ENCODE results near the gene ZNF460. TPM values are rescaled to one million over a fixed set of nuclear protein-coding genes. Genes with fewer than 3 reads are reported as not detected.
A peak's percentile ranks its signal among the peaks of the same experiment; 100 is the strongest.

Gene ZNF460
- total RNA-seq, 1 experiment from 2014 or later, result 36.7 TPM

- peak; percentile 94 for DNase-seq (ENCODE audit: low read depth)
Observed at GRCh38 chr19:57279418-57280164, 694 bp upstream of the ZNF460 start.

GRCh38 chr19:57280962-57281400, 696 bp downstream of the ZNF460 start:
- DNase-seq (ENCODE audit: low read depth), result peak; percentile 34

GRCh38 chr19:57282011-57282643, 1.8 kb downstream of the ZNF460 start:
- no peak for DNase-seq (ENCODE audit: low read depth)

- no peak for DNase-seq (ENCODE audit: low read depth)
Observed at GRCh38 chr19:57288373-57288772, 8.1 kb downstream of the ZNF460 start.

DNA sequence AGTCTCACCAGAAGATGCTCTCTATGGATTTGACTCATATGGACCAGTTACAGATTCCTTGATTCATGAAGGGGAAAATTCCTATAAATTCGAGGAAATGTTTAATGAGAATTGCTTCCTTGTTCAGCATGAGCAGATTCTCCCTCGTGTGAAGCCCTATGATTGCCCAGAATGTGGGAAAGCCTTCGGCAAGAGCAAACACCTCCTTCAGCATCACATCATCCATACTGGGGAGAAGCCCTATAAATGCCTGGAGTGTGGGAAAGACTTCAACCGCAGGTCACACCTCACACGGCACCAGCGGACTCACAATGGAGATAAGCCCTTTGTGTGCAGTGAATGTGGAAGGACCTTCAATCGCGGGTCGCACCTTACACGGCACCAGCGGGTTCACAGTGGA, 10.7 kb downstream of the ZNF460 start:
- DNase-seq (ENCODE audit: low read depth), result no peak

DNA sequence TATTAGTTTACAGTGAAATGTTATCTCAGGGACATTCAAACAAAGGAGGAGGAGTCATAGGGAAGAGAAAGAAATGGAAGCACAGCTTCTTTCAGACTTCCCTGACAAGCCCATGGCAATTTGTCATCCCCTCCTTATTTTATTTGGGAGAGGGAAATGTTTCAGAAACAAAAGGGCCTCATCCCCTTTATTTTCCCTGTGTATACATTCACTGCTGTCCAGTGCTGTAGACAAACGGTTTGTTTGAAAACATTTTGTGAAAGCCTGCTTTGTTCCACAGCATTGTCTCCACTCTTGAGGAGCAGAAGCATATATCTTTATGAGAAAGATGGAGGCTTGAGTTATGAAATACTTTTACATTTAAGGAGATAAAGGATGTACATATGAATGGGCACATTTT, 12.3 kb downstream of the ZNF460 start:
- no peak for DNase-seq (ENCODE audit: low read depth)

DNA sequence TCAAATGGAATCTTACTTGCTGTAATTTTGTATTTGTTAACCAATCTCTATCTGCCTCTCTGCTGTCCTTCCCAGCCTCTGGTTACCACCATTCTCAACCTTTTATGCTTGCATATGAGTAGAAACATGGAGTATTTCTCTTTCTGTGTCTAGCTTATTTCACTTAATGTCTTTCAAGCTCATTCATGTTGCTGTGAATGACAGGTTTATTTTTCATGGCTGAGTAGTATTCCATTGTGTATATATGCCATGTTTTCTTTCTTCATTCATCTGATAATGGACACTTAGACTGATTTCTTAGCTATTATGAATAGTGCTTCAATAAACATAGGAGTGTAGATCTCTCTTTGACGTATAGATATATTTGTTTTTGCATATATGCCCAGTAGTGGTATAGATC, 13.4 kb downstream of the ZNF460 start:
- no peak for DNase-seq (ENCODE audit: low read depth)

DNA sequence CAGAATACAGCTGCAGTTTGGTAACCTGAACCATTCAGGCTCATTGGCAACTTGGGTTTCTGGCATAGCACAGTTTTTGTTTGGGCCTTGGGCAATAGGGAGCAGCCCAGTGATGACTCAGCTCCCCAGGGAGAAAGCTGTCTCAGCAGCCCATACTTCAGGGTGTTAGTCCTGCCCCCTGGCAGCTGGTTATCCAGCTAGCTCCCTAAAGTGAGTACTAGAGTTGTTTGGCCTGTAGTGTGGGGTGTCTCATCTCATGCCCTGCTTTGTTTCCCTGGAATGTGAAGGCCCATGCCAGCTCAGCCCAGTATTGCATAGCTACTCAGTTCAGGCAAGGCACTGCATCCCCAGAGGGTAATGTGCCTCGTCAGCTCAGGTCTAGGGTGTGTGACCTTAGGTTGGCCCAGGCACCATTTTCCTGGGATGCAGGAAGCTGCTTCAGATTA, 21.8 kb downstream of the ZNF460 start:
- peak; percentile 97 for DNase-seq (ENCODE audit: low read depth)

- no peak for DNase-seq (ENCODE audit: low read depth)
Observed at GRCh38 chr19:57302727-57303401, 22.6 kb downstream of the ZNF460 start.

GRCh38 chr19:57305056-57305455, 24.8 kb downstream of the ZNF460 start:
- DNase-seq (ENCODE audit: low read depth), result no peak

DNA sequence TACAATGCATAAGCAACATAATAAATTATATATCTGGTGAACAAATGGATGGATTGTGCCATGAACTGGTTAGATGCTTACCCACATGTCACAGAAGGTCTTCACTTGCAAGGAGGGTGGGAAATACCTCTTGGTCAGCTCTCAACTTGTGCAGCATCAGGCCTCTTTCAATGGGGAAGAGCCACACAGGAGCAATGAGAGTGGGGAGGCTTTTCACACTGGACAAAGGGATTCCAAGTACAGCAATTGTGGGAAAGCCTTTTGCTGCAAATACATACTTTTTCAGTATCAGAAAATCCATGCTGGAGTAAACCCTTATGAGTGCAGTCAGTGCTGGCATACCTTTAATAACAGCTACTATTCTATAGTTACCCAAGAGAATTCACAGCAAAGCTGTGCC, 28.2 kb downstream of the ZNF460 start:
- no peak for DNase-seq (ENCODE audit: low read depth)

DNA sequence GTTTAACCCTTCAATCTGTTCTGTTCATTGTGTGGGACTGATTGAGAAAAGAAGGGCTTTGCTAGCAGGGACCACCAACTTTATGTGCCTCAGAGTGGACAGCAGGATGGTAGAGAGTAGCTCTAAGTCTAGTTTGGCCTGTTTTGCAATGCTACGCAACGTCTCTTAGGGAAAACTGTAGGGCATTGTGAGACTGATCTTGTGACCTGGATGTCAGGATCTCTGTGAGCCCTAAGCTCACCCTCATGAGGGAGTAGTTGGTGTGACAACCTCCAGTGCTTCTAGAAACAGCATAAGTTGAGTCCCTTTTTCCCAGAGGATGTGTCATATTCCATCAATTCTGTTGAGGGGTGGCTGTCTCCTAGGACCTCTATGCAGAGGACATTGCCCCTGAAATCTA, 30.5 kb downstream of the ZNF460 start:
- no peak for DNase-seq (ENCODE audit: low read depth)

GRCh38 chr19:57314146-57314545, 33.9 kb downstream of the ZNF460 start:
- no peak for DNase-seq (ENCODE audit: low read depth)

GRCh38 chr19:57317503-57317902, 37.2 kb downstream of the ZNF460 start:
- no peak for DNase-seq (ENCODE audit: low read depth)

DNA sequence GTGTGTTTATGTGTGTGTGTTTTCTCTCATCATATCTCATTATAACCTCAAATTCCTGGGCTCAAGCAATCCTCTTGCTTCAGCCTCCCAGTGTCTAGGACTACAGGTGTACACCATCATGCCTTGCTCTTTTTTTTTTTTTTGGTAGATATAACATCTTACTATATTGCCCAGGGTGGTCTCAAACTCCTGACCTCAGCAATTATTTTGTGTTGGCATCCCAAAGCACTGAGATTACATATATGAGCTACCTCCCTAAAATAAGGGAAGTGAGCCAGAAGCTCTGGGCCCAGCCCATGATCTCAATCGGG, 39.5 kb downstream of the ZNF460 start:
- no peak for DNase-seq (ENCODE audit: low read depth)

GRCh38 chr19:57320180-57321084, 40.1 kb downstream of the ZNF460 start, which contains the start of gene ZNF543:
Gene ZNF543 (plus strand): TSS chr19:57320472. CDS start chr19:57320854, 382 bp downstream.
- DNase-seq (ENCODE audit: low read depth), result peak; percentile 96

DNA sequence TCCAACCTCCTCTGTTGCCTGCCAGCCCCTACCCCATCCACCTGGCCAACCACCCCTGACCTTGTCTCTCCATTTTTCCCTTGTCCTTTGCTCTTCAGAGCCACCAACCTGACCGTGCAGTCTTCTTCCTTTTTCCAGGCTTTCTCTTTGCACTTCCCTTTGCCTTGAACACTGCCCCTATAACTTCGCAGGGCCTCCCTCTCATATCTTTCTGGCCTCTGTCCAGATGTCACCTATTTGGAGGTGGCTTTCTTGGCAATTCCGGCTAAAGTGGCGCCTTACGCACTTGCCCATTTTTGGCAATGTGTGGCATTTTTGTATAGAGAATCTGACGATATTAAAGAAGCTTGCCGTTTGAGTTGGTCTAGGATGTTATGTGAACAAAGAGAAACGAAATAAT, 40.8 kb downstream of the ZNF460 start:
- no peak for DNase-seq (ENCODE audit: low read depth)

- DNase-seq (ENCODE audit: low read depth), result no peak
Observed at GRCh38 chr19:57321751-57322150, 41.5 kb downstream of the ZNF460 start.

DNA sequence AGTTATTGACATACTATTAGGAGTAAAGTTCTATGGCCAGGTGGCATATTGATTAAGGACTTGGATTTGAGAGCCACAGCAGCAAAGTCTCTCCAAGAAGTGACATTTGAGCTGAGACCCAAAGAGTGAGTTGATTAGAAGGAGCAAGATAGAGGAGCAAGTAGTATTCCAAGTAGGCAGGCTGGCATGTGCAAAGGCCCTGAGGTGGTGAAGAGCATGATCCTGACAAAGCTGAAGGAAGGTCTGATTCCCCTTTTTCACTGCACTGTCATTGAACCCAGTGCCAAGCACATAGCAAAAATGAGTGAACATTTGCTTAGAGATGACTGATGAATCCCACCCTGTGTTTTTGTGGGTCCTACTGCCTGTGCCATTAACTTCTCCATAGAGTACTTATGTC, 44.7 kb downstream of the ZNF460 start:
- DNase-seq (ENCODE audit: low read depth), result no peak

DNA sequence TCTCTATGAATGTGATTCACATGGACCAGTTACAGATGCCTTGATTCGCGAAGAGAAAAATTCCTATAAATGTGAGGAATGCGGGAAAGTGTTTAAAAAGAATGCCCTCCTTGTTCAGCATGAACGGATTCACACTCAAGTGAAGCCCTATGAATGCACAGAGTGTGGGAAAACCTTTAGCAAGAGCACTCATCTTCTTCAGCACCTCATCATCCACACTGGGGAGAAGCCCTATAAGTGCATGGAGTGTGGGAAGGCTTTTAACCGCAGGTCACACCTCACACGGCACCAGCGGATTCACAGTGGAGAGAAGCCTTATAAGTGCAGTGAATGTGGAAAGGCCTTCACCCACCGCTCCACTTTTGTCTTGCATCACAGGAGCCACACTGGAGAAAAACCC, 47.7 kb downstream of the ZNF460 start:
- no peak for DNase-seq (ENCODE audit: low read depth)

DNA sequence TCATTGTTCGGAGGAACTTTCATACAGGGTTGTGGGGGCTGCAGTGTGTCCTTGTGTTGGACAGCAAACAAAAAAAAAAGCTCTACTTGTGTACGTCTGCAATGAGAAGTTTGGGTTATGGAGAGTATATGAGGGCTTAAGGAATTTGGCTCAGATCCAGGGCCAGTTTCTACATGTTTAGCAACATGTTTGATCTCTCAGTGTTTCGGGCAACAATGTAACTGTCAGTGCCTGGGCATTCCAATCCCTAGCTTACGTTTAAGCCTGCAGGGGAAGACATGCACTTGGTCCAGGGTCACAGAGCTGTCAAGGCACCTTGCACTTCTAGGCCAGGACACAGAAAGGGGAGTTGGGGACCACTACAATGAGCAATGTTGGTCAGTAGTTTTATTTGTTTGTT, 53.9 kb downstream of the ZNF460 start:
- DNase-seq (ENCODE audit: low read depth), result no peak

- DNase-seq (ENCODE audit: low read depth), result peak; percentile 52
Observed at GRCh38 chr19:57338877-57339276, 58.6 kb downstream of the ZNF460 start.
